Measurements from ENCODE around the gene AP3D1.
A peak's percentile ranks its signal among the peaks of the same experiment; 100 is the strongest.
"Not testable (repeated sequence)": the region's sequence is repeated elsewhere in the genome, so short reads cannot be mapped to it uniquely, and the experiment has no call there.

The AP3D1 gene

GRCh38 chr19:2151339-2152229 lies at the start of gene AP3D1:
TSS of gene AP3D1 (minus strand) at chr19:2151566. CDS start at chr19:2151334, 232 bp downstream.
- Mint-ChIP-seq H3K4me3 (peak within 1 kb of the TSS; percentile 84), H3K36me3 (ENCODE audit: low read depth) (peaks cover 43% of the 10 kb centered on the region), H3K27ac (peak within 1 kb of the TSS; percentile 87), H3K27me3 (no peaks in the 10 kb centered on the region), H3K4me1 (ENCODE audit: low read depth) (peaks cover 61% of the 10 kb centered on the region), H3K9me3 (no peaks in the 10 kb centered on the region)
- intact Hi-C loops (cut with micrococcal nuclease): loop anchor here (1.0 to 5.0 kb wide), 3 partner anchors 85 to 134 kb away; partner anchors contain the start of genes BTBD2, PLEKHJ1 and SF3A2

- H3K27me3 Mint-ChIP-seq; H3K4me3 Mint-ChIP-seq; H3K9me3 Mint-ChIP-seq; H3K4me1 Mint-ChIP-seq (ENCODE audit: low read depth); intact Hi-C loops (cut with micrococcal nuclease): not testable (repeated sequence)
- H3K27ac Mint-ChIP-seq: peak overlapping the region; percentile 29
- peaks cover 100% of the 10 kb centered on the region for H3K36me3 Mint-ChIP-seq (ENCODE audit: low read depth)
Measured at GRCh38 chr19:2200624-2201294, 49.4 kb upstream of the AP3D1 start.

- Mint-ChIP-seq H3K9me3 (no peaks in the 10 kb centered on the region), H3K27ac (peak overlapping the region; percentile 29), H3K4me1 (ENCODE audit: low read depth) (no peaks in the 10 kb centered on the region), H3K27me3 (no peaks in the 10 kb centered on the region), H3K4me3 (no peak overlapping the region), H3K36me3 (ENCODE audit: low read depth) (peaks cover 100% of the 10 kb centered on the region)
- intact Hi-C loops (cut with micrococcal nuclease): no loop called here
Measured at GRCh38 chr19:2199861-2200623, 48.7 kb upstream of the AP3D1 start.

GRCh38 chr19:2199215-2199614 lies 47.8 kb upstream of the AP3D1 start:
- H3K36me3 Mint-ChIP-seq (ENCODE audit: low read depth): peaks cover 100% of the 10 kb centered on the region
- intact Hi-C loops (cut with micrococcal nuclease): no loop called here
- no peaks in the 10 kb centered on the region for H3K9me3 Mint-ChIP-seq
- no peak overlapping the region for H3K27ac Mint-ChIP-seq
- no peak overlapping the region for H3K4me3 Mint-ChIP-seq
- H3K4me1 Mint-ChIP-seq (ENCODE audit: low read depth): no peaks in the 10 kb centered on the region
- no peaks in the 10 kb centered on the region for H3K27me3 Mint-ChIP-seq

- H3K4me3 Mint-ChIP-seq: no peak overlapping the region
- H3K27me3 Mint-ChIP-seq: no peaks in the 10 kb centered on the region
- H3K9me3 Mint-ChIP-seq: no peaks in the 10 kb centered on the region
- peaks cover 100% of the 10 kb centered on the region for H3K36me3 Mint-ChIP-seq (ENCODE audit: low read depth)
- H3K4me1 Mint-ChIP-seq (ENCODE audit: low read depth): no peaks in the 10 kb centered on the region
- intact Hi-C loops (cut with micrococcal nuclease): no loop called here
- H3K27ac Mint-ChIP-seq: no peak overlapping the region
Measured at GRCh38 chr19:2198317-2198716, 47.0 kb upstream of the AP3D1 start.

- intact Hi-C loops (cut with micrococcal nuclease): no loop called here
- Mint-ChIP-seq H3K27me3 (no peaks in the 10 kb centered on the region), H3K4me1 (ENCODE audit: low read depth) (no peaks in the 10 kb centered on the region), H3K27ac (no peak overlapping the region), H3K9me3 (no peaks in the 10 kb centered on the region), H3K4me3 (no peak overlapping the region), H3K36me3 (ENCODE audit: low read depth) (peaks cover 100% of the 10 kb centered on the region)
Measured at GRCh38 chr19:2197270-2197669, 45.9 kb upstream of the AP3D1 start.

GRCh38 chr19:2195914-2196313 lies 44.5 kb upstream of the AP3D1 start:
- Mint-ChIP-seq H3K9me3 (no peaks in the 10 kb centered on the region), H3K27ac (no peak overlapping the region), H3K4me3 (no peak overlapping the region), H3K4me1 (ENCODE audit: low read depth) (no peaks in the 10 kb centered on the region), H3K36me3 (ENCODE audit: low read depth) (peaks cover 100% of the 10 kb centered on the region), H3K27me3 (no peaks in the 10 kb centered on the region)
- intact Hi-C loops (cut with micrococcal nuclease): no loop called here

GRCh38 chr19:2195361-2195760 lies 44.0 kb upstream of the AP3D1 start:
- intact Hi-C loops (cut with micrococcal nuclease): no loop called here
- Mint-ChIP-seq H3K4me1 (ENCODE audit: low read depth) (peaks cover 2% of the 10 kb centered on the region), H3K4me3 (no peak overlapping the region), H3K9me3 (no peaks in the 10 kb centered on the region), H3K27me3 (no peaks in the 10 kb centered on the region), H3K27ac (no peak overlapping the region), H3K36me3 (ENCODE audit: low read depth) (peaks cover 100% of the 10 kb centered on the region)

GRCh38 chr19:2194513-2195078 lies 43.2 kb upstream of the AP3D1 start:
- Mint-ChIP-seq H3K9me3 (no peaks in the 10 kb centered on the region), H3K4me3 (no peak overlapping the region), H3K27ac (no peak overlapping the region), H3K27me3 (no peaks in the 10 kb centered on the region), H3K4me1 (ENCODE audit: low read depth) (peaks cover 8% of the 10 kb centered on the region), H3K36me3 (ENCODE audit: low read depth) (peaks cover 100% of the 10 kb centered on the region)
- intact Hi-C loops (cut with micrococcal nuclease): no loop called here

GRCh38 chr19:2193807-2194206 lies 42.4 kb upstream of the AP3D1 start:
- Mint-ChIP-seq H3K9me3 (no peaks in the 10 kb centered on the region), H3K27ac (no peak overlapping the region), H3K27me3 (no peaks in the 10 kb centered on the region), H3K4me1 (ENCODE audit: low read depth) (peaks cover 16% of the 10 kb centered on the region), H3K36me3 (ENCODE audit: low read depth) (peaks cover 98% of the 10 kb centered on the region), H3K4me3 (no peak overlapping the region)
- intact Hi-C loops (cut with micrococcal nuclease): no loop called here

GRCh38 chr19:2192862-2193261 lies 41.5 kb upstream of the AP3D1 start:
- intact Hi-C loops (cut with micrococcal nuclease): no loop called here
- H3K9me3 Mint-ChIP-seq: no peaks in the 10 kb centered on the region
- H3K36me3 Mint-ChIP-seq (ENCODE audit: low read depth): peaks cover 89% of the 10 kb centered on the region
- H3K27me3 Mint-ChIP-seq: no peaks in the 10 kb centered on the region
- no peak overlapping the region for H3K27ac Mint-ChIP-seq
- H3K4me1 Mint-ChIP-seq (ENCODE audit: low read depth): peaks cover 26% of the 10 kb centered on the region
- no peak overlapping the region for H3K4me3 Mint-ChIP-seq

GRCh38 chr19:2191456-2192310 lies 40.3 kb upstream of the AP3D1 start:
- peaks cover 37% of the 10 kb centered on the region for H3K4me1 Mint-ChIP-seq (ENCODE audit: low read depth)
- no peak overlapping the region for H3K27ac Mint-ChIP-seq
- no peaks in the 10 kb centered on the region for H3K9me3 Mint-ChIP-seq
- H3K27me3 Mint-ChIP-seq: no peaks in the 10 kb centered on the region
- H3K4me3 Mint-ChIP-seq: no peak overlapping the region
- intact Hi-C loops (cut with micrococcal nuclease): no loop called here
- H3K36me3 Mint-ChIP-seq (ENCODE audit: low read depth): peaks cover 86% of the 10 kb centered on the region

GRCh38 chr19:2190848-2191455 lies 39.6 kb upstream of the AP3D1 start:
- Mint-ChIP-seq H3K4me1 (ENCODE audit: low read depth) (peaks cover 45% of the 10 kb centered on the region), H3K36me3 (ENCODE audit: low read depth) (peaks cover 86% of the 10 kb centered on the region), H3K9me3 (no peaks in the 10 kb centered on the region), H3K27me3 (no peaks in the 10 kb centered on the region), H3K27ac (no peak overlapping the region), H3K4me3 (no peak overlapping the region)
- intact Hi-C loops (cut with micrococcal nuclease): no loop called here

Measured in dendritic cell treated with granulocyte-macrophage colony-stimulating factor and Interleukin-4, amounts not matched to agents 40 ng/mL and 50 ng/mL, for 4 days (primary cell).